ENCODE data around the gene FAM222A.
A peak's percentile ranks its signal among the peaks of the same experiment; 100 is the strongest.

The FAM222A gene

GRCh38 chr12:109802828-109803227 lies 89.2 kb downstream of the FAM222A start:
- no peak for DNase-seq
- in situ Hi-C loops (cut with HindIII; ENCODE audit: low pct_ligation_motif_present, low pct_unique_long_range_greater_than_20kb, low sequenced_read_pairs): no loop called here

GRCh38 chr12:109803678-109804077 lies 90.1 kb downstream of the FAM222A start:
- in situ Hi-C loops (cut with HindIII; ENCODE audit: low pct_ligation_motif_present, low pct_unique_long_range_greater_than_20kb, low sequenced_read_pairs): no loop called here
- no peak for DNase-seq

- in situ Hi-C loops (cut with HindIII; ENCODE audit: low pct_ligation_motif_present, low pct_unique_long_range_greater_than_20kb, low sequenced_read_pairs): no loop called here
Measured at GRCh38 chr12:109804820-109805761, 91.5 kb downstream of the FAM222A start.

GRCh38 chr12:109807954-109808643 lies 94.5 kb downstream of the FAM222A start:
- in situ Hi-C loops (cut with HindIII; ENCODE audit: low pct_ligation_motif_present, low pct_unique_long_range_greater_than_20kb, low sequenced_read_pairs): no loop called here
- DNase-seq: no peak

More at GRCh38 chr12:109804820-109805761, 91.5 kb downstream of the FAM222A start:
- DNase-seq: peak; percentile 63

GRCh38 chr12:109808876-109809646 lies 95.4 kb downstream of the FAM222A start:
- in situ Hi-C loops (cut with HindIII; ENCODE audit: low pct_ligation_motif_present, low pct_unique_long_range_greater_than_20kb, low sequenced_read_pairs): no loop called here
- no peak for DNase-seq

GRCh38 chr12:109810954-109811623 lies 97.5 kb downstream of the FAM222A start:
- DNase-seq: no peak
- in situ Hi-C loops (cut with HindIII; ENCODE audit: low pct_ligation_motif_present, low pct_unique_long_range_greater_than_20kb, low sequenced_read_pairs): no loop called here

- in situ Hi-C loops (cut with HindIII; ENCODE audit: low pct_ligation_motif_present, low pct_unique_long_range_greater_than_20kb, low sequenced_read_pairs): no loop called here
- DNase-seq: no peak
Measured at GRCh38 chr12:109811624-109811995, 98.0 kb downstream of the FAM222A start.

GRCh38 chr12:109813810-109814416 lies 100.3 kb downstream of the FAM222A start:
- no peak for DNase-seq
- in situ Hi-C loops (cut with HindIII; ENCODE audit: low pct_ligation_motif_present, low pct_unique_long_range_greater_than_20kb, low sequenced_read_pairs): no loop called here

GRCh38 chr12:109814600-109815150 lies 101.0 kb downstream of the FAM222A start:
- in situ Hi-C loops (cut with HindIII; ENCODE audit: low pct_ligation_motif_present, low pct_unique_long_range_greater_than_20kb, low sequenced_read_pairs): no loop called here

GRCh38 chr12:109815225-109815624 lies 101.6 kb downstream of the FAM222A start:
- in situ Hi-C loops (cut with HindIII; ENCODE audit: low pct_ligation_motif_present, low pct_unique_long_range_greater_than_20kb, low sequenced_read_pairs): no loop called here
- DNase-seq: no peak

More at GRCh38 chr12:109814600-109815150, 101.0 kb downstream of the FAM222A start:
- DNase-seq: no peak

GRCh38 chr12:109815757-109816617 lies 102.4 kb downstream of the FAM222A start:
- no peak for DNase-seq
- in situ Hi-C loops (cut with HindIII; ENCODE audit: low pct_ligation_motif_present, low pct_unique_long_range_greater_than_20kb, low sequenced_read_pairs): no loop called here

- no peak for DNase-seq
- in situ Hi-C loops (cut with HindIII; ENCODE audit: low pct_ligation_motif_present, low pct_unique_long_range_greater_than_20kb, low sequenced_read_pairs): no loop called here
Measured at GRCh38 chr12:109816870-109817269, 103.2 kb downstream of the FAM222A start.

GRCh38 chr12:109817627-109818231 lies 104.1 kb downstream of the FAM222A start:
- DNase-seq: no peak
- in situ Hi-C loops (cut with HindIII; ENCODE audit: low pct_ligation_motif_present, low pct_unique_long_range_greater_than_20kb, low sequenced_read_pairs): no loop called here

GRCh38 chr12:109818253-109818652 lies 104.6 kb downstream of the FAM222A start:
- in situ Hi-C loops (cut with HindIII; ENCODE audit: low pct_ligation_motif_present, low pct_unique_long_range_greater_than_20kb, low sequenced_read_pairs): no loop called here
- DNase-seq: no peak

- no peak for DNase-seq
- in situ Hi-C loops (cut with HindIII; ENCODE audit: low pct_ligation_motif_present, low pct_unique_long_range_greater_than_20kb, low sequenced_read_pairs): no loop called here
Measured at GRCh38 chr12:109818905-109819500, 105.4 kb downstream of the FAM222A start.

Data from ACHN (cell line).